GM18858 (cell line): ENCODE results near the gene HLA-B.
A peak's percentile ranks its signal among the peaks of the same experiment; 100 is the strongest.
"Not testable (repeated sequence)": the region's sequence is repeated elsewhere in the genome, so short reads cannot be mapped to it uniquely, and the experiment has no call there.

Experiments
- ATAC-seq: cut with Tn5 transposase; IDR thresholded peaks from one replicate; pipeline ENCODE4 v1.9.1; 2021; ENCODE audit not compliant: unreplicated experiment

Gene HLA-B

DNA sequence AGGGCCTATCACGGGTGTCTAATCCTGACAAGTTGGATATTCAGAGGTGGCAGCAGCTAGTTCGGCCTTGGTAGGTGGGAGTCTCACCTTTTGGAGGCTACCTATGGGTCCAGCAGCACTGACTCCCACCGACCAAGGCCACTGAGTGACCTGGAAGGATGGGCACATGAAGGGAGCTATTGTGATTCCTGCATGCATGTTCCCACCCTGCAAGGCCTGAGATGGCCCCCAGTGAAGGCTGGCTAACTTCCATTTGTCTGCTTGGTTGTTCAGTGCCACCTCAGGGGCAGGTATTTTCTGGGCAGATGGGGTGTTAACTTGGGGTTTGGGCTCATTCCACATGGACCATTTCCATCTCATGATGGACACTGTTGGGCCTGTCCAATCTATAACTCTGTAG is 28.1 kb upstream of the HLA-B start:
- no peak for ATAC-seq

DNA sequence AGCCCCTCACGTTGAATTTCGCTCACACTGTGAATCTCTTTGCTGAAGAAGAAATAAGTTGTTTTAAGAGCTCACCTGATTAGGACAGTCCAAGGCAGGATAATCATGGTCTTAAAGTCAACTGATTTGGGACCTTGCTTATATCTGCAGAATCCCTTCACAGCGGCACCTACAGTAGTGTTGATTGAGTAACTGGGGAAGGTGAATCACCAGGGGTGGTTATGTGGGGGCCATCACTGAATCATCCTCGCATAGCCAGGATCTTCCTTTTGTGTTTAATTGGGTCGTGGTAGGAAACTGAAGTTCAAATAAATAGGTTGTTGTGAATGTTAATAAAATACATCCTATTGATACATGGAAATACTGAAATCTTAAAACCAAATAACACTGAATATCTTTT is 26.2 kb upstream of the HLA-B start:
- ATAC-seq = no peak

DNA sequence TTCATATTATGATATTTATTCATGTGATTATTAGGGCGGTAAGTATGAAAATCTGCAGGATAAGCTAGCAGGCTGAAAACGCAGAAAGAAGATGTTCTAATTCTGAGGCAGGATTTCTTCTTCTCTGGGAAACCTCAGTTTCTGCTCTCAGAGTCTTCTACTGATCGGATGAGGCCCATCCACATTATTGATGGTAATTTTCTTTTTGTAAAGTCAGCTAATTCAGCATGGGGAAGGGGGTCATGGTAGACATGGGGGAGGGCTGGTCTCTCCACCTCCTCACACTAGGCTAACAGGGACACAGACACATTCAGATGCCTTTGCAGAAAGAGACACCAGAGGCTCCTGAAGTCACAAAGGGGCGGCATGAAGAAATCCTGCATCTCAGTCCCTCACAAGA is 24.7 kb upstream of the HLA-B start:
- ATAC-seq = no peak

DNA sequence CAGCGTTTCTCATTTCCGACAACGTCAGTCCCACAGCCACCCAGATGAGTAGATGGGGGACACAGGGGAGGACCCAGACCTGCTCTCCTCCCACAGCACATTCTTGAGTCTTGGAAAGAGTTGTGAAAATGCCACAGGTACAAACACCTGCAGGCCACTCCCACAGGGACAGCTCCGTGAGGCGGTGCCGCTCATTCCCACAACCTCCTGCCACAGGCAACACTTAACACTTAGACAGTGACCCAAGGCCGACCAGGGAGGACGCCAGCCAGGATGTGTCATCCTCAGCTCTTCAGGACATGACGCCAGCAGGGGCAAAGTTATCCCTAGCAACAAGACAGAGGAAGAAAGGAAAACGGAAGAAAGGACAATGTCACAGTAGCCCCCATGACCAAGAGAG is 22.9 kb upstream of the HLA-B start:
- no peak for ATAC-seq

DNA sequence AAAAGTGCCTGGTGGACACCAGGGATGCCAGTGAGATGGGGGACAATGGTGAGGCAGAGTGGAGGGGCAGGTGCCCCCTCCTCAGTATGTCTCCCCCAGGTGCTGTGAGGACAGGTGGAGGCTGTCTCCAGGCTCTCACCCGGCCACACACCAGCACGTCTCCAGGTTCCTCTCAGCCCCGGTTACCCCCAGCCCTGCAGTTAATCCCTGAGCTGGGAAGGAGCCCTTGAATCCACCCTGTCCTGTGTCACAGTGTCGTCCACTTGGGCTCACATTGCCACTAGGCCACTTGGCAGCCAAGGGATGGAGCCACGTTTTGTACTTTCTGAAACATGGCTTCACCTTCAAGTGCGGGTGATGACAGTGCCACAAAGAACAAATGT is 21.7 kb upstream of the HLA-B start:
- ATAC-seq = no peak

- no peak for ATAC-seq
Observed at GRCh38 chr6:31378062-31378720, 21.2 kb upstream of the HLA-B start.

DNA sequence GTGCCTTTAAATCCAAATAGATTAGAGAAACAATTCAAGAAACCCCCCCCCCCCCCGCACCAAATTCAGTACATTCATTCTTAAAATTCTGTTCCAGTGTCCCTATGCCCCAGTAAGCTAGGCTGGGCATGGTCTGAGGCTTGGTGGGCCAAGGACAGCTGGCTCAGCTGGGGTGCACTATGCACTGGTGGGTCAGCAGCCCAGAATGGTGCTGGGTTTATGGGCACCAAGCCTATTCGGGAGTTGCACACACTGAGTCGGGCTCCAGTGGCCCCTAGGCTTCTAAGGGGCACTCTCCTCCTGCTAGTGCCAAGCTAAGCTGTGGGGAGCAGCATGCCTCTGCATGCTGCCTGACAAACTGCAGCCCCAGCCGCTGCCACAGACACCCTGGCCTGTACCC is 20.1 kb upstream of the HLA-B start:
- no peak for ATAC-seq

DNA sequence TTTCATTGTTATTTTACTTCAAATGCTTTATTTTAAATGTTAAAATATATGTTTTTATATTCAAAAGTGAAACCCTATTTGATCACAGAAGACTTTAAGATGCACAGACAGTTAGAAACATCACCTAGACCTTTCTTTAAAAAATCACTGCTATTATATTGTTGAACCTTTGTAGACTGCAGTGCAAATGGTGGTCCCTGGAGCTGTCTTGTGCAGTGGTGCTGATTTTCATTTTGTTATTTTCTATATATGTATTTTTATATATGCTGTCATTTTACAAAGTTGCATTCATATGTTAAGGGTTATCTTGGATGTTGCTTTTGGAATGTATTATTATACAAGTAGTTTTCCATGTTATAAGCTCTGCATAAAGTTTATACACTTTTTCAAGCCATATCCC is 18.7 kb upstream of the HLA-B start:
- no peak for ATAC-seq

DNA sequence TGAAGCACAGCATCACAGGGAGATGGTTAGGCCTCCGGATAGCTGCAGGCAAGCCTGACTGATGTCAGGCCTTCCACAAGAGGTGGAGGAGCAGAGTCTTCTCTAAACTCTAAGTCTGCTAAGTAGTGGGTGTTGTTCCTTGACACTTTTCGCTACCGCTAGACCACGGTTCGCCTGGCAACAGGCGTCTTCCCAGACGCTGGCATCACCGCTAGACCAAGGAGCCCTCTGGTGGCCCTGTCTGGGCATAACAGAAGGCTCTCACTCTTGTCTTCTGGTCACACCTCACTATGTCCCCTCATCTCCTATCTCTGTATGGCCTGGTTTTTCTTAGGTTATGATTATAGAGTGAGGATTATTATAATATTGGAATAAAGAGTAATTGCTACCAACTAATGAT is 17.1 kb upstream of the HLA-B start:
- ATAC-seq = not testable (repeated sequence)

DNA sequence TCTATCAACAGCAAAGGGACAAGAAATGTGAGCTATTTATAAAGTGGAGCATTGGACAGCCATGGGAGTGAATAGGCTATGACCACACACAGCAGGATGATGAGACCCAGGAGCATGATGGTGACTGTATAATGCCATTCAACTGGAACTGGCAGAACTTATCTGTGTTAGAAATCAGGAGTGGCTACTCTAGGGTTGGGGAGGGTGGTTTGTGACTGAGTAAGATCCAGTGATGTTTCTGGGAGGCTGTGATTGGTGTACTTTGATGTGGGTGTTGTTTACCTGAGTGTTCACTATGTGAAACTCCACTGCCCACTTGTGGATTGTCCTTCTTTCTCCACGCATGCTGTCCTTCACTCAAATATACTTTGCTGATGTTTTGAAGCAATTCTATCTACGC is 11.5 kb upstream of the HLA-B start:
- no peak for ATAC-seq

GRCh38 chr6:31366693-31367470 is 9.9 kb upstream of the HLA-B start:
- peak; percentile 58 for ATAC-seq

DNA sequence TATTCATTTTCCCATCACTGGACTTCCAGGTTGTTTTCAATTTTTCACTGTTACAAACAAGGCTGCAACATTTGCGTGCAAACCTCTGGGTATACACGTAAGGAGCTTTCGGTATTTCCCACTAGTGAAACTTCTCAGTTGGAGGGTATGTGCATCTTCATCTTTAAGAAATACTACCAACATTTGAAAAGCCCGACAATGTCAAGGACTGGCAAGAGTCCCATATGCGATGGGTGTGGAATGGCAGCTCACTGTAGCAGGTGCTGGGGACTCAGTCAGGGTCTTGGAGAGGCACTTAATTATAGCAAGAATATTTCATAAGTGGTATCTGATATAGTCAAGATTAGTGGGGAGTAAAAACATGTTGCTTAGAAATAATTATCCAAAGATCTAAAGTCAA is 8.9 kb upstream of the HLA-B start:
- no peak for ATAC-seq

DNA sequence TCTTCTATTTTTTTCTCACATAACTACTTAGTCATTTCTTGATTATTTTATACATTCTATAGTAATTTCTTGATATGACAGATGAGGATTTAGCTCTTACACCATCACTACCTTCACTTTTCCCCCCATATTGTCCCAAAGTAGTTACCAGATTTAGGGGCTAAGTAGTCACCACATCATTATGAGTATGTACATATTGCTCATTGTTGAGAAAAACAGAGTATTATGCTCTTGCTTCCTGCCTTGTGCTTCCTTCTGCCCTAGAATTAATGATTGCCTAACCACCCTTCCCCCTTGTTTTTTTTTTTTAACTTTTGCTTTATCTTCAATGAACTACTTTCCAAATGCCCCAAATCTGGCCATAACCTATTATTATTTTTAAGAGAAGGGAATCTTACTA is 6.8 kb upstream of the HLA-B start:
- no peak for ATAC-seq

DNA sequence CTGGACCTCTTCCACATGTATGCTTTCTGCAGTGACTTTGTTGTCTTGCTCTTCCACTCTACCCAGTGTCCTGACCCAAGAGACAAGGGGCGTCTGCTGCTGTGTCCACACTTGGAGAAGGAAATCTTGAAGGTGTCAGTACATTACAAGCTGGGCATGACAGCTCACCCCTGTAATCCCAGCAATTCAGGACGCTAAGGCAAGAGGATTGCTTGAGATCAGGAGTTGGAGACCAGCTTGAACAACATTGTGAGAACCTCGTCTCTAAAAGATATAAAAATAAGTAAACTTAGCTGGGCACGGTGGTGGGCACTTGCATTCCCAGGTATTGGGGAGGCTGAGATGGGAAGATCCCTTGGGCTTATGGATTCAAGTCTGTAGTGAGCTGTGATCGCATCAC is 5.8 kb upstream of the HLA-B start:
- ATAC-seq = no peak

DNA sequence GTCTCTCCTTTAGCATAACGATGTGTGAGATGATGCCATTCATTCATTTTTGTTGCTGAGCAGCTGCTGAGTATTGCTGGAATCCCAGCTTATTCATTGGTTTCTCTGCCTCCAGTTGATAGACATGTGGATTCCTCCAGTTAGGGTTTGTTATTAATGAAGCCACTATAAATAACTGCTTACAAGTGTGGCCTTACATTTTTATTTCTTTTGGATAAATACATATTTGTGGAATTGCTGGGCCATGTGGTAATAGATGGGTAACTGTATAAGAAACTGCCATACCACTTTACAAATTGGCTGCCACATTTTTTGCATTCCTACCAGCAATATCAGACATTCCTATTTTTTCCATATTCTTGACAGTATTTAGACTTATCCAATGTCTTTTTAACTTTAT is 2.6 kb upstream of the HLA-B start:
- no peak for ATAC-seq

- no peak for ATAC-seq
Observed at GRCh38 chr6:31358302-31358701, 1.3 kb upstream of the HLA-B start.

GRCh38 chr6:31357886-31358285 is 907 bp upstream of the HLA-B start:
- ATAC-seq = no peak

GRCh38 chr6:31356216-31356945 is 598 bp downstream of the HLA-B start:
- no peak for ATAC-seq

GRCh38 chr6:31355583-31355948 is 1.4 kb downstream of the HLA-B start:
- ATAC-seq = no peak

DNA sequence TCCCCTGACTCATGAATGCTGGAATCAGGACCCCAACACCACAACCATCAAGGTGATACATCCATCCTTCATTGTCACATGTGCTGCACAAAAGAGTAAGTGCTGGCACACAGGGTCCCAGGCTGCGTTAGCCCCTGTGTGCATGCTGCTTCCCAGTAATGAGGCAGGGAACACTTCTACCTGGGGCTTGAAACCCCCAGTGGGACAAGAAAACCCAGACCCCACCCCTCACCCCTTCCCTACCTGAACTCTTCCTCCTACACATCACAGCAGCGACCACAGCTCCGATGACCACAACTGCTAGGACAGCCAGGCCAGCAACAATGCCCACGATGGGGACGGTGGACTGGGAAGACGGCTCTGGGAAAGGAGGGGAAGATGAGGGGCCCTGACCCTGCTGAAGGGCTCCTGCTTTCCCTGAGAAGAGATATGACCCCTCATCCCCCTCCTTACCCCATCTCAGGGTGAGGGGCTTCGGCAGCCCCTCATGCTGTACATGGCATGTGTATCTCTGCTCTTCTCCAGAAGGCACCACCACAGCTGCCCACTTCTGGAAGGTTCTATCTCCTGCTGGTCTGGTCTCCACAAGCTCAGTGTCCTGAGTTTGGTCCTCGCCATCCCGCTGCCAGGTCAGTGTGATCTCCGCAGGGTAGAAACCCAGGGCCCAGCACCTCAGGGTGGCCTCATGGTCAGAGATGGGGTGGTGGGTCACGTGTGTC is 2.0 kb downstream of the HLA-B start:
- ATAC-seq = no peak

GRCh38 chr6:31354158-31354863 is 2.7 kb downstream of the HLA-B start:
- ATAC-seq = no peak
